Esophagus squamous epithelium (tissue), 5 donors: ENCODE measurements around the gene KCNN4. TPM values are rescaled to one million over a fixed set of nuclear protein-coding genes. Genes with fewer than 3 reads are reported as not detected.

Source experiments
- DNase-seq: peaks from one replicate; lab custom pipeline; 2025; lab: John Stamatoyannopoulos, UW
- H3K27ac ChIP-seq, 4 donors: fragments of 200-600 bp; sonication (generic); one replicate each; pipeline ENCODE4 v1.5.1; 2016 to 2019; ENCODE audit warnings: mild to moderate bottlenecking in 1 of 4
- H3K27me3 ChIP-seq, 4 donors: fragments of 200-600 bp; sonication (generic); 1 replicate in 3 of 4; 2 replicates in 1 of 4; pipeline versions ENCODE4 v1.5.1 to v1.6.0; 2017 to 2021; ENCODE audit warnings: antibody characterized with exemption in 1 of 4
- H3K36me3 ChIP-seq, 3 donors: fragments of 200-600 bp; sonication (generic); one replicate each; pipeline ENCODE4 v1.5.1; 2016 to 2019
- H3K4me1 ChIP-seq, 3 donors: fragments of 200-600 bp; sonication (generic); one replicate each; pipeline ENCODE4 v1.5.1; 2017 to 2019
- H3K4me3 ChIP-seq, 4 donors: fragments of 200-600 bp; sonication (generic); 1 replicate in 3 of 4; 2 replicates in 1 of 4; pipeline ENCODE4 v1.5.1; 2016 to 2019; ENCODE audit warnings: mild to moderate bottlenecking in 2 of 4, moderate library complexity in 1 of 4
- H3K9me3 ChIP-seq, 3 donors: fragments of 200-600 bp; sonication (generic); one replicate each; pipeline ENCODE4 v1.5.1; 2016 to 2019
- CTCF ChIP-seq, 6 experiments: fragments of 450-650 bp in 4 of 6; fragments of 200-600 bp in 2 of 6; sonication (generic) in 2 of 6; IDR thresholded peaks; one replicate each; pipeline ENCODE4 v1.5.1; 2016 to 2019; ENCODE audit warnings: antibody characterized with exemption in 6 of 6, mild to moderate bottlenecking in 4 of 6, moderate library complexity in 4 of 6
- POLR2A ChIP-seq, 4 donors: fragments of 450-650 bp; IDR thresholded peaks; one replicate each; pipeline ENCODE4 v1.6.1; 2017; ENCODE audit warnings: antibody characterized with exemption in 4 of 4, mild to moderate bottlenecking in 4 of 4, moderate library complexity in 3 of 4
- WGBS, 2 donors: methylation state at CpG; one replicate each; pipeline ENCODE4 v1.1.5; 2018; 5-methylcytosine and 5-hydroxymethylcytosine counted together
- intact Hi-C: fragments of 100-400 bp; cut with DNase I; formaldehyde crosslinking; loops from one replicate; pipeline ENCODE4 v1.15.0; 2022
- total RNA-seq, 4 donors: library from RNA; depleted of rRNA; stranded (reverse); fragments of >200 nt; gene quantifications; one replicate each; pipeline ENCODE4 v1.1.0, GENCODE V29; 2016
- donor health status: DM: yes; HTN: yes; CAD: no.

Gene KCNN4
- total RNA-seq, 4 donors from 2014 or later: 3.2 to 16.9 (median 5.3) TPM

DNA sequence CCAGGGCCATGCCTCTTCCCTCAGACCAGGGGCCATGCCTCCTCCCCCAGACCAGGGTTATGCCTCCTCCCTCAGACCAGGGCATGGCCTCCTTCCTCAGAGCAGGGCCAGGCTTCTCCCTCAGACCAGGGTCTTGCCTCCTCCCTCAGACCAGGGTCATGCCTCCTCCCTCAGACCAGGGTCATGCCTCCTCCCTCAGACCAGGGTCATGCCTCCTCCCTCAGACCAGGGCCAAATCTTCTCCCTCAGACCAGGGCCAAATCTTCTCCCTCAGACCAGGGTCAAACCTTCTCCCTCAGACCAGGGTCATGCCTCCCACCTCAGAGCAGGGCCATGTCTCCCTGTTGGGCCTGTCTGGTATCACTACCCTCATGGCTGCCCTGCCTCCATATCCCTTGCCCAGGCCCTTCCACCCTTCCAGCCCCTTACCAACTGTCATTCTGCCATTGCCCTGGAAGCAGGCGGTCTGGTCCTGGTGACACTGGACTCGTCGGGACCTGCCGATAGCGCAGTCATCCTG is 17.3 kb upstream of the KCNN4 start:
- TF ChIP-seq CTCF (IDR thresholded peaks at IDR 0.05) (no peak), POLR2A (IDR thresholded peaks at IDR 0.05) (no peak)
- H3K9me3 ChIP-seq: no peaks in the 10 kb centered on the region
- H3K27me3 ChIP-seq: peaks cover 0 to 46% (median 0%) of the 10 kb centered on the region in 4 donors
- intact Hi-C loops: no loop called here
- peaks cover 11 to 22% (median 13%) of the 10 kb centered on the region in 3 donors for H3K4me1 ChIP-seq
- peak overlapping the region; percentile 66 to 80 (median 80) for H3K27ac ChIP-seq
- DNase-seq: no peak
- H3K4me3 ChIP-seq: peak overlapping the region; percentile 42 to 77 (median 58)
- no CpG with 5 or more reads among the region's 5 CpGs for WGBS, 2 donors
- H3K36me3 ChIP-seq: no peaks in the 10 kb centered on the region

- Histone ChIP-seq H3K27me3 (peaks cover 0 to 51% (median 0%) of the 10 kb centered on the region in 4 donors), H3K4me3 (no peak overlapping the region), H3K9me3 (no peaks in the 10 kb centered on the region), H3K4me1 (peaks cover 11 to 22% (median 13%) of the 10 kb centered on the region in 3 donors), H3K27ac (no peak overlapping the region), H3K36me3 (no peaks in the 10 kb centered on the region)
- intact Hi-C loops: no loop called here
- DNase-seq: no peak
- 82 to 100% methylated on average over 3 to 4 of the region's 7 CpGs for WGBS, 2 donors
- no peak for TF ChIP-seq POLR2A (IDR thresholded peaks at IDR 0.05)
- no peak for TF ChIP-seq CTCF (IDR thresholded peaks at IDR 0.05)
Measured at GRCh38 chr19:43797556-43797955, 16.8 kb upstream of the KCNN4 start.

DNA sequence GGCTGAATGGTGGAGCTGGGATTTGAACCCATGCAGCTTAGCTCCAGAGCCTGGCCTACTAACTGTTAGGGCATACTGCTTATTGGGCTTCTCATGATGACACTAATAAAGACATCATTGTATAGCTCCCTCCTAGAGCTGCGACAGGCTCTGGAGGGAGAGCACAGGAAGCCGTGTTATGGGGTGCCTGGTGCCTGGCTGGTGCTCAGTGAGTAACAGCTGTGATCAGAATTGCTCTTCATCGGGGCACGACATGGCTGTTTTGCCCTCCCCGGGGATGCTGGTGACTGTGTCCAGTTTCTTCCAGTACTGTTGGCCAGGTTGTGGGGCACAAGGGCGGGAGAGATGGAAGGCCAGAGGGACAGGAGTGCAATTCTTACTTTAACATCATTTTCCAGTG is 16.3 kb upstream of the KCNN4 start:
- 63 to 100% methylated on average over 1 to 6 of the region's 6 CpGs for WGBS, 2 donors
- H3K4me1 ChIP-seq: peaks cover 11 to 22% (median 13%) of the 10 kb centered on the region in 3 donors
- H3K27me3 ChIP-seq: peaks cover 0 to 51% (median 0%) of the 10 kb centered on the region in 4 donors
- intact Hi-C loops: no loop called here
- no peak overlapping the region for H3K4me3 ChIP-seq
- no peaks in the 10 kb centered on the region for H3K9me3 ChIP-seq
- TF ChIP-seq POLR2A (IDR thresholded peaks at IDR 0.05) (no peak), CTCF (IDR thresholded peaks at IDR 0.05) (no peak)
- no peak for DNase-seq
- no peaks in the 10 kb centered on the region for H3K36me3 ChIP-seq
- no peak overlapping the region for H3K27ac ChIP-seq

DNA sequence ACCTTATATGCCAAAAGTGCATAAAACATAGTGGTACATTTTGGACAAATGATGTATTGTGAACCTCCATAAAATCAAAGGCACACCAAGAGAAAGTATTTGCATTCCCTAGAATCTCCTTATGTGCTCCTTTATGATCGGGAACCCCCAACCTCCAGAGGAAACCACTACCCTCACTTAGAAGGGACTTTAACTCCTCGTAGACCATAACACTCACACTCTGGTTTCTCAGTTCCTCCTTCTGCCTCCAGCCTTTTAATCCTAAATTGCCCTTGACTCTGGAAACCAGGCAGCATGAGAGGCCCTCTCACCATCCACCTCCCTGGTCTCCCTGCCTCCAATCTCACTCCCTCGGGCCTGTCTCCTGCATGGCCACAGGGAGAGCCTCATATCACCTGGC is 9.8 kb upstream of the KCNN4 start:
- no peaks in the 10 kb centered on the region for H3K36me3 ChIP-seq
- intact Hi-C loops: no loop called here
- 38 to 42% methylated on average over 3 of the region's 3 CpGs for WGBS, 2 donors

More for the DNA sequence above, 9.8 kb upstream of the KCNN4 start:
- peaks cover 0 to 1% (median 0%) of the 10 kb centered on the region in 3 donors for H3K4me1 ChIP-seq
- H3K27me3 ChIP-seq: peaks cover 0 to 18% (median 0%) of the 10 kb centered on the region in 4 donors
- no peak for DNase-seq
- no peak for TF ChIP-seq CTCF (IDR thresholded peaks at IDR 0.05)
- TF ChIP-seq POLR2A (IDR thresholded peaks at IDR 0.05): no peak
- no peak overlapping the region for H3K4me3 ChIP-seq
- no peaks in the 10 kb centered on the region for H3K9me3 ChIP-seq
- no peak overlapping the region for H3K27ac ChIP-seq
